ENCODE results near the gene FADS1.

DNA sequence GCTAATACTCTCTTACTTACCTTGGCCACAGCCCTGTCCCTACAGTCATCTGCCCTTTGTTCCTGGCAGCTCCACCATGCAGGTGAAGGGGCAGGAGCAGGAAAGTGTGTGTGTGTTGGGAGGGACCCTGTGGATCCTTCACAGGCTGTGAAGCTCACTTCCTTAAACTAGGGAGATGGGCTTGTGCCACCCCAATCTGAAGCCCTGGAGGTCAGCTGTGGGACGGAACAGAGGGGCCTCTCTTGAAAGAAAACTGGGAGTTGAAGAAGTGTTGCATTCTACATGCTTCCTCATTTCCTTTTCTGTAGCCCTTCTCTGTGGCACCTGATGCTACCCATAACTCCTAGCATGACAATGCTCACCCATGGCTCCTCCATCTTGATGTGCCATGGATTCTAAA, 11.7 kb downstream of the FADS1 start:
- TF ChIP-seq, protein P1, sequence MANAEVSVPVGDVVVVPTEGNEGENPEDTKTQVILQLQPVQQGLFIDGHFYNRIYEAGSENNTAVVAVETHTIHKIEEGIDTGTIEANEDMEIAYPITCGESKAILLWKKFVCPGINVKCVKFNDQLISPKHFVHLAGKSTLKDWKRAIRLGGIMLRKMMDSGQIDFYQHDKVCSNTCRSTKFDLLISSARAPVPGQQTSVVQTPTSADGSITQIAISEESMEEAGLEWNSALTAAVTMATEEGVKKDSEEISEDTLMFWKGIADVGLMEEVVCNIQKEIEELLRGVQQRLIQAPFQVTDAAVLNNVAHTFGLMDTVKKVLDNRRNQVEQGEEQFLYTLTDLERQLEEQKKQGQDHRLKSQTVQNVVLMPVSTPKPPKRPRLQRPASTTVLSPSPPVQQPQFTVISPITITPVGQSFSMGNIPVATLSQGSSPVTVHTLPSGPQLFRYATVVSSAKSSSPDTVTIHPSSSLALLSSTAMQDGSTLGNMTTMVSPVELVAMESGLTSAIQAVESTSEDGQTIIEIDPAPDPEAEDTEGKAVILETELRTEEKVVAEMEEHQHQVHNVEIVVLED (CRISPR knock-in tag; IDR thresholded peaks at IDR 0.05; ENCODE audit: borderline replicate concordance): no peak
- no peak for TF ChIP-seq MAFF (IDR thresholded peaks at IDR 0.05; ENCODE audit: low read depth, low read length)
- TF ChIP-seq POLR2A (IDR thresholded peaks at IDR 0.05; ENCODE audit: insufficient read depth in 1 of 2, low read depth in 2 of 2, low read length in 2 of 2): no peak
- TF ChIP-seq FOSL1 (CRISPR knock-in tag; IDR thresholded peaks at IDR 0.05; ENCODE audit: borderline replicate concordance): no peak
- TF ChIP-seq, protein P2, sequence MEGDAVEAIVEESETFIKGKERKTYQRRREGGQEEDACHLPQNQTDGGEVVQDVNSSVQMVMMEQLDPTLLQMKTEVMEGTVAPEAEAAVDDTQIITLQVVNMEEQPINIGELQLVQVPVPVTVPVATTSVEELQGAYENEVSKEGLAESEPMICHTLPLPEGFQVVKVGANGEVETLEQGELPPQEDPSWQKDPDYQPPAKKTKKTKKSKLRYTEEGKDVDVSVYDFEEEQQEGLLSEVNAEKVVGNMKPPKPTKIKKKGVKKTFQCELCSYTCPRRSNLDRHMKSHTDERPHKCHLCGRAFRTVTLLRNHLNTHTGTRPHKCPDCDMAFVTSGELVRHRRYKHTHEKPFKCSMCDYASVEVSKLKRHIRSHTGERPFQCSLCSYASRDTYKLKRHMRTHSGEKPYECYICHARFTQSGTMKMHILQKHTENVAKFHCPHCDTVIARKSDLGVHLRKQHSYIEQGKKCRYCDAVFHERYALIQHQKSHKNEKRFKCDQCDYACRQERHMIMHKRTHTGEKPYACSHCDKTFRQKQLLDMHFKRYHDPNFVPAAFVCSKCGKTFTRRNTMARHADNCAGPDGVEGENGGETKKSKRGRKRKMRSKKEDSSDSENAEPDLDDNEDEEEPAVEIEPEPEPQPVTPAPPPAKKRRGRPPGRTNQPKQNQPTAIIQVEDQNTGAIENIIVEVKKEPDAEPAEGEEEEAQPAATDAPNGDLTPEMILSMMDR (CRISPR knock-in tag; IDR thresholded peaks at IDR 0.05): no peak

All from HepG2 (cell line).